ENCODE results near the gene ARHGAP21.
A peak's percentile ranks its signal among the peaks of the same experiment; 100 is the strongest.

Gene ARHGAP21

GRCh38 chr10:24724381-24725228 lies 918 bp upstream of the ARHGAP21 start:
- Mint-ChIP-seq H3K27me3 (ENCODE audit: low read depth) (no peaks in the 10 kb centered on the region), H3K27ac (peak overlapping the region; percentile 93 to 99 (median 98)), H3K9me3 (no peaks in the 10 kb centered on the region), H3K36me3 (ENCODE audit: low read depth) (no peaks in the 10 kb centered on the region), H3K4me3 (peak overlapping the region; percentile 94 to 99 (median 97)), H3K4me1 (peaks cover 14% of the 10 kb centered on the region)
- no peak for TF ChIP-seq CTCF (IDR thresholded peaks at IDR 0.05; ENCODE audit: unreplicated experiment in 3 of 3)

GRCh38 chr10:24723386-24723787 lies 300 bp downstream of the ARHGAP21 start:
- Mint-ChIP-seq H3K4me3 (peak overlapping the region in 2 of 3 experiments; percentile 64 to 69), H3K4me1 (peaks cover 14% of the 10 kb centered on the region), H3K36me3 (ENCODE audit: low read depth) (no peaks in the 10 kb centered on the region), H3K27me3 (ENCODE audit: low read depth) (no peaks in the 10 kb centered on the region), H3K27ac (no peak overlapping the region), H3K9me3 (no peaks in the 10 kb centered on the region)
- no peak for TF ChIP-seq CTCF (IDR thresholded peaks at IDR 0.05; ENCODE audit: unreplicated experiment in 3 of 3)

GRCh38 chr10:24722676-24723385 lies 856 bp downstream of the ARHGAP21 start:
- H3K27ac Mint-ChIP-seq = peak overlapping the region; percentile 70 to 97 (median 92)
- peaks cover 14% of the 10 kb centered on the region for H3K4me1 Mint-ChIP-seq
- no peaks in the 10 kb centered on the region for H3K27me3 Mint-ChIP-seq (ENCODE audit: low read depth)
- no peaks in the 10 kb centered on the region for H3K36me3 Mint-ChIP-seq (ENCODE audit: low read depth)
- no peaks in the 10 kb centered on the region for H3K9me3 Mint-ChIP-seq
- H3K4me3 Mint-ChIP-seq = peak overlapping the region; percentile 93 to 96 (median 96)
- TF ChIP-seq CTCF (IDR thresholded peaks at IDR 0.05; ENCODE audit: unreplicated experiment in 3 of 3) = no peak

- no peaks in the 10 kb centered on the region for H3K36me3 Mint-ChIP-seq (ENCODE audit: low read depth)
- peak overlapping the region; percentile 70 to 97 (median 89) for H3K27ac Mint-ChIP-seq
- no peaks in the 10 kb centered on the region for H3K9me3 Mint-ChIP-seq
- H3K4me1 Mint-ChIP-seq = peaks cover 14% of the 10 kb centered on the region
- peak overlapping the region in 1 of 3 experiments; percentile 91 for H3K4me3 Mint-ChIP-seq
- no peaks in the 10 kb centered on the region for H3K27me3 Mint-ChIP-seq (ENCODE audit: low read depth)
- TF ChIP-seq CTCF (IDR thresholded peaks at IDR 0.05; ENCODE audit: unreplicated experiment in 3 of 3) = no peak
Observed at GRCh38 chr10:24722131-24722675, 1.5 kb downstream of the ARHGAP21 start.

GRCh38 chr10:24721229-24722106 lies 2.2 kb downstream of the ARHGAP21 start:
- Mint-ChIP-seq H3K4me3 (peak overlapping the region in 1 of 3 experiments; percentile 91), H3K27me3 (ENCODE audit: low read depth) (no peaks in the 10 kb centered on the region), H3K4me1 (peaks cover 14% of the 10 kb centered on the region), H3K27ac (peak overlapping the region; percentile 70 to 97 (median 89)), H3K9me3 (no peaks in the 10 kb centered on the region), H3K36me3 (ENCODE audit: low read depth) (no peaks in the 10 kb centered on the region)
- no peak for TF ChIP-seq CTCF (IDR thresholded peaks at IDR 0.05; ENCODE audit: unreplicated experiment in 3 of 3)
